Stimulated activated naive CD4-positive, alpha-beta T cell treated with Interleukin-2 at 50 U/mL for 16 hours (primary cell): Measurements from ENCODE around the gene ACTR10.
"Not testable (repeated sequence)": the region's sequence is repeated elsewhere in the genome, so short reads cannot be mapped to it uniquely, and the experiment has no call there.

Experiments used
- DNase-seq: peaks from one replicate; lab custom pipeline; 2025; lab: John Stamatoyannopoulos, UW

ACTR10 gene

DNA sequence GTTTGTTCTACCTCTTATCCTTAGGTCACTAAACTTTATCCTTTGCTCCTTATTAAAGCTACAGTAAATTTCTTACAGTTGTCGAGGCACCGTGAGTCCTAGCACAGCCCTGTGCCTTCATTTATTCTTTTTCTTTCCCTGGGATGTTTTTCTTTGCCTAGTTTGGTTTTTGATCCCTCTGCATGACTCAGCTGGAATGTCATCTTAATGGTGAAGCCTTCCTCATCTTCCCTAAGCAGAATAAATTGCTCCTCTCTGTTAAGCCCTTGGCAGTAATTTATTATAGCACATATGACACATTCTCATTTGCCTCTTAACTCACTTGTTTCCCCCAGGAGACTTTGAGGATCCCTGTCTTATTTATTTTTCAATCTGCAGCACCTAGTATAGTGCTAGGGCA lies 16.6 kb downstream of the ACTR10 start:
- no peak for DNase-seq

- DNase-seq, result no peak
Observed at GRCh38 chr14:58227096-58227819, 27.3 kb downstream of the ACTR10 start.

- DNase-seq, result no peak
Observed at GRCh38 chr14:58238252-58239243, 38.6 kb downstream of the ACTR10 start.

DNA sequence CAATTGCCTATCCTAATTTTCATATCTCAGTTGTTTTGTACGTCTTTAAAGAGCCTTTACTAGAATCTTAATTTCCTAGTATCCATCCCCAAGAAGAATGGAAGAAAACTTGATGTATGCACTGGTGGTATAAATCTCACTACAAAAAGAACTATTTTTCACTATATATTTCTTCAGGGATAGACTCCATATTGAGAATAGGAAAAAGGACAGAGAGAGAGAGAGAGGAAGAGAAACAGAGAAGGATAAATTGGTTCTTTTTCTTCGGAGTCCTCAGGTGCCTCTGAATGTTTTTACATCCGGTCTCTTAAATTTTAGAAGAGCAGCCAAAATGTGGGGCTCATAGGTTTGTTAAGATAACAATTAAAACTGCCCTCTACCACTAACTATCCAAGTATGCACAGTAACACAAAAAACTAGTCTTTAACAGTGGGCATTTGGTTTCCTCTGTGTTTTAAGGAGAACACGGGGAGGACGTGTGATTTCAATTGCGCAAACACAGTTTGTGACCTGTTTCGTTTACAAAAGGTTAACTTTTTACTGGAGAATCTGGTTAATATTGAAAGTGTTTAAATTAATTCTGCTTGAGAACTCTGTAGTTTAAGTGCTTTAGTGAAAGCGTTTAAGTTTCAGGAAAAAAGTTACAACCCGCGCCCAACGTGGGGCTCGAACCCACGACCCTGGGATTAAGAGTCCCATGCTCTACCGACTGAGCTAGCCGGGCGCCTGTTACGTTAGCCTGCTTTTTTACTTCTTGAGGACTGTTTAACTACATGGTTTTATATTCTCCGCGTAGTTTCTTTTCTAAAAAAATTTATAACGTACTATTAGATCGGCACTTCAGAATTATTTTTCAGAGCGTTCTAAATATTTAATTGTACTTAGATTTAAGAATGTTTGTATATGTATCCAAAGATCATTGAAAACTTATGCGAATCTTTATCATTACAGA lies 39.6 kb downstream of the ACTR10 start:
- peak; percentile 64 for DNase-seq

DNA sequence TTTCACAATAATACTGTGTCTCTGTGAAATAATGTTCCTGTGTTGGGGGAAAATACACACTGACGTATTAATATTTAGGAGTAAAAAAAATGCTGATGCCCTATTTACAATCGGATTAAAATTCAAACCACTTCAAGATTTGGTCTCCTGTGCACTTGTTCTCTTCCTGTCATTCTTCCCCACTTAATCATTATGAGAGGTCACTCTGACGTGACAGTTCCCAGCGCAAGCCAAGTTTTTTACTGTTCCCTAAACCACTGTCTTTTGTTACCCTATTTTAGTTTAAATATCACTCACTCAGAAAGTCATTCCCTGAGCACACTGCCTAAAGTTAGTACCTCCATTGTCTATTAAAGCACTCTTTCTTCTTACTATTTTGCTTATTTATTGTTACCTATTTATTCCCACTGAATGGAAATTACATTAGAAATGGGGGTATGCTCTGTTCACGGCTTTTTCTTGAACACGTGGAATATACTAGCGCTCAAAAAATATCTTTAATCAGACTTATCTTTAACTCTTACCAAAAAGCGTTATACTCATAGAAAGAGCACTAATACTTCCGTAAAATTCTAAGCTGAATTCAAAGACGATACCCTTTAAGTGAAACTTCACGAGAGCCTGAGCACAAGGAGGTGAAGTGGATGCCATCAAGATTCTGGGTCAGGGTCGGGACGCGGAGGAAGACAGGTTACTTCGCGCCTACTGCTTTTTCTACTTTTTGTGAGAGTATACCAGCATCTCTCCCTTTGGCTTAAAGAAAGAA lies 44.0 kb downstream of the ACTR10 start:
- DNase-seq, result no peak

DNA sequence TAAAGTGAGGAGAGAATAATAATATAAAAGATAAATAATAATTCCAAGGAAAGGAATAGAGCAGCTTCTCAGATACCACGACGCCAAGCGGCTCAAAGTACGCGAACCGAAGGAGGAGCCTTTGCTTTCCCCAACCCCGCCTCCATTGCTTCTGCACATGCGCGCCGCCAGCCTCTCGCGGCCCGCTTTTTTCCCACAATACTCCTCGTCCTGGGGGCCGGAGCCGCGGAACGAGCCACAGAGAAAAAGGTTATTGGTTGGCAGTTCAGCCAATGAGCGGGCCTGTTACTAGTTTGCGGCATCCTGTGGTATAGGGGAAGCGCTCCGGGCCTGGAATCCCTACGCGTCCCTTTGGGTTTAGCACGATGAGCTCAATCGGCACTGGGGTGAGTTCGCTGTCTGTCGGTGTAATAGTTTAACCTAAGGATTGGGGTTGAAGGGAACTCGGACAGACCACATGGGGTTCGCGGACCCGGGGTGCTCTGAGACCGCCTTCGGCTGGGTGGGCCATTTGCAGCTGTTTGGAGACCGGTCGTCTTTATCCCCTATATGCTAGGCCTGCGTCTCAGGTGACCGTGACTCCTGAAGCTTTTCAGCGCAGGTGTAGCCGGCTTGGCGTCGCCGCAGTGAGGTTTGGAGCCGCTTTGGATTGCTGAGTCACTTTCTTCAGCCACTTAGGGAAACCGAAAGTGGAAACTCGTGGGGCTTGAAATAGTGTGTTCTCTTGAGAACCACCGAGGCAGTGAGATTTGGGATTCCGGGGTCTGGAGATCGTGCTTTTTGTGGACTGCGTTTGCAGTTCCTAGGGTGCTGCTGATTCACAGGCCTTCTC lies 44.8 kb downstream of the ACTR10 start, which contains the start of gene PSMA3:
Gene PSMA3, plus strand, starts transcription at position 288 of the 832 bp plus-strand sequence. Its CDS starts 78 bp downstream, at position 366.
- peak; percentile 96 for DNase-seq

- DNase-seq, result no peak
Observed at GRCh38 chr14:58245562-58245961, 45.6 kb downstream of the ACTR10 start.

GRCh38 chr14:58249611-58250010 lies 49.7 kb downstream of the ACTR10 start:
- no peak for DNase-seq

- no peak for DNase-seq
Observed at GRCh38 chr14:58258156-58258555, 58.2 kb downstream of the ACTR10 start.

DNA sequence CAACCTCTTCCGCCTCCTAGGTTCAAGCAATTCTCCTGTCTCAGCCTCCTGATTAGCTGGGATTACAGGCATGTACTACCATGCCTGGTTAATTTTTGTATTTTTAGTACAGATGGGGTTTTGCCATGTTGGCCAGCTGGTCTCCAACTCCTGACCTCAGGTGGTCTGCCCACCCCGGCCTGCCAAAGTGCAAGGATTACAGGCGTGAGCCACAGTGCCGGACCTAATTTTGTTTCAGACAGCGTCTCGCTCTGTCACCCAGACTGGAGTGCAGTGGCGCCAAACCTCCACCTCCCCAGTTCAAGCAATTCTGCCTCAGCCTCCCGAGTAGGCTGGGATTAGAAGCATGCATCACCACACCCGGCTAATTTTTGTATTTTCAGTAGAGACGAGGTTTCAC lies 62.1 kb downstream of the ACTR10 start:
- DNase-seq, result not testable (repeated sequence)

- no peak for DNase-seq
Observed at GRCh38 chr14:58265401-58265800, 65.5 kb downstream of the ACTR10 start.

GRCh38 chr14:58270628-58271027 lies 70.7 kb downstream of the ACTR10 start:
- DNase-seq, result no peak

GRCh38 chr14:58272588-58273372 lies 72.8 kb downstream of the ACTR10 start:
- no peak for DNase-seq

DNA sequence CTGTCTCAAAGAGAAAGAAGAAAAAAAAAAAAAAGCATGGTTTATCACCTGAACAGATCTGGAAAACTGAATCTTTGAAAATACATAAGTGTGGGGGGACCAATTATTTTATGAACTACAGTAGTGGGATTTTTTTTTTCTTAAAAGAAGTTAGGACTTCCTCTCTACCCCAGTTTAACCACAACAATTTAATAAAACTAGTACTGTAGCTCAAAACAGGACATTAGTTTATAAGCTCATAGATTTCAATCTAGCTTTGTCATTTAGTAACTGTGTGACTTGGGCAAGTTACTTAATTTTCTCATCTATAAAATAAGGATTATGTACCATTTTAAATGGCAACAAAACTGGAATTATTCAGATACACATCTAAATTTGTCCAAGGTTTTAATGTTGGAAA lies 74.9 kb downstream of the ACTR10 start:
- DNase-seq, result no peak

GRCh38 chr14:58275527-58276190 lies 75.7 kb downstream of the ACTR10 start:
- DNase-seq, result no peak

GRCh38 chr14:58276208-58276607 lies 76.3 kb downstream of the ACTR10 start:
- no peak for DNase-seq

DNA sequence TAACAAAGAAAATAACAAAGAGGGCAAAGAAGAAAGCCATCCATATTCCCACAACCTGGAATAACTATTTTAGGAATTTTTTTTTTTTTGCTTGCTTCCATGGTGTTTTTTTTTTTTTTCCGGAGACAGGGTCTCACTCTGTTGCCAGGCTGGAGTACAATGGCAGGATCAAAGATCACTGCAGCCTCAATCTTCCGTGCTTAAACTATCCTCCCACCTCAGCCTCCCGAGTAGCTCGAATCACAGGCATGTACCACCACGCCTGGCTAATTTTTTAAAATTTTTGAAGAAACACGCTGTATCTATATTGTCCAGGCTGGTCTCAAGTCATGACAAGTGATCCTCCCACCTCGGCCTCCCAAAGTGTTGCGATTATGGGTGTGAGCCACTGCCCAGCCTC lies 78.2 kb downstream of the ACTR10 start:
- DNase-seq, result no peak

GRCh38 chr14:58280954-58281787 lies 81.2 kb downstream of the ACTR10 start:
- no peak for DNase-seq
